HepG2 (cell line): ENCODE measurements around the gene ZNF235. TPM values are rescaled to one million over a fixed set of nuclear protein-coding genes. Genes with fewer than 3 reads are reported as not detected.
A peak's percentile ranks its signal among the peaks of the same experiment; 100 is the strongest.

Experiments used
- ATAC-seq: fragments of 200-7000 bp; cut with Tn5 transposase; 3 replicates; pipeline ENCODE4 v1.9.1; 2020; ENCODE audit warnings: mild to moderate bottlenecking, moderate library complexity
- BruUV-seq: library from RNA; stranded (reverse); fragments of 400-500 nt; replicated peaks from 2 replicates; lab custom pipeline; 2021; lab: Mats Ljungman, UMichigan
- CTCF ChIA-PET: fragments of 300-600 bp; formaldehyde crosslinking; extraction: SDS; loops from one replicate; lab custom pipeline; 2021; ENCODE audit warnings: low total read pairs, inconsistent platforms, low intra/inter-chr PET ratio; lab: Yijun Ruan, JAX
- POLR2A ChIA-PET: fragments of 350-600 bp; sonication (Branson Sonifier 250); formaldehyde crosslinking; loops from one replicate; lab custom pipeline; 2020; ENCODE audit warnings: antibody characterized with exemption, inconsistent platforms; lab: Yijun Ruan, JAX
- DNase-seq: peaks from one replicate; pipeline ENCODE4 v3.0.0-alpha.2; 2015; ENCODE audit warnings: low spot score
- FAIRE-seq: peaks from 3 replicates; lab custom pipeline; 2011; peaks lifted over from hg19 to GRCh38; lab: Jason Lieb, UNC
- H2AFZ ChIP-seq: one replicate; pipeline ENCODE4 v1.6.1; 2011; ENCODE audit warnings: low read length, inconsistent platforms
- H3K27ac ChIP-seq: fragments of 300-600 bp; 3 replicates; pipeline ENCODE4 v1.8.0; 2011; ENCODE audit warnings: mixed run types, mild to moderate bottlenecking, mixed read lengths, low read length, inconsistent platforms; ENCODE audit not compliant: insufficient read depth; ENCODE audit errors: extremely low read length
- H3K27me3 ChIP-seq, 2 experiments: fragments of 200-600 bp in 1 of 2; 2 replicates in 1 of 2; 3 replicates in 1 of 2; pipeline versions ENCODE4 v1.6.0 to v1.8.0; 2011; ENCODE audit warnings: low read length in 2 of 2, mild to moderate bottlenecking in 2 of 2, moderate library complexity in 2 of 2, inconsistent platforms in 1 of 2; ENCODE audit not compliant: insufficient read depth in 2 of 2, control insufficient read depth in 1 of 2
- H3K36me3 ChIP-seq, 2 experiments: fragments of 200-600 bp in 1 of 2; replicated peaks in 1 of 2; 2 replicates in 1 of 2; 3 replicates in 1 of 2; pipeline versions ENCODE4 v1.5.1 to v1.8.0; 2011; ENCODE audit warnings: low read length in 2 of 2, inconsistent platforms in 1 of 2; ENCODE audit not compliant: insufficient read depth in 2 of 2, control insufficient read depth in 1 of 2
- H3K4me1 ChIP-seq: 2 replicates; pipeline ENCODE4 v1.5.1; 2012; ENCODE audit warnings: low read length, inconsistent platforms; ENCODE audit not compliant: insufficient read depth
- H3K4me2 ChIP-seq: 2 replicates; pipeline ENCODE4 v1.6.0; 2011; ENCODE audit warnings: low read depth, low read length, inconsistent platforms
- H3K4me3 ChIP-seq, 3 experiments: fragments of 200-600 bp in 1 of 3; sonication (generic), shearing (Covaris generic) in 1 of 3; replicated peaks in 1 of 3; 2 replicates each; pipeline ENCODE4 v1.5.1; 2011 to 2016; ENCODE audit warnings: low read length in 3 of 3, inconsistent platforms in 2 of 3, low read depth in 2 of 3, mild to moderate bottlenecking in 2 of 3, control low read depth in 1 of 3, mixed read lengths in 1 of 3; ENCODE audit not compliant: insufficient read depth in 1 of 3
- H3K79me2 ChIP-seq: one replicate; pipeline ENCODE4 v1.6.1; 2011; ENCODE audit warnings: low read length, inconsistent platforms; ENCODE audit not compliant: insufficient read depth
- H3K9ac ChIP-seq: 2 replicates; pipeline ENCODE4 v1.6.0; 2011; ENCODE audit warnings: mild to moderate bottlenecking, low read depth, low read length, inconsistent platforms; ENCODE audit not compliant: insufficient read depth
- H3K9me3 ChIP-seq: 2 replicates; pipeline ENCODE4 v1.5.1; 2012; ENCODE audit warnings: mild to moderate bottlenecking, low read length
- H4K20me1 ChIP-seq: 2 replicates; pipeline ENCODE4 v1.6.0; 2011; ENCODE audit warnings: inconsistent platforms, mild to moderate bottlenecking, low read length, moderate library complexity; ENCODE audit not compliant: insufficient read depth
- FOSL2 ChIP-seq: sonication (generic); formaldehyde crosslinking; IDR thresholded peaks from 2 replicates; pipeline ENCODE4 v1.4.0; 2020; ENCODE audit warnings: missing genetic modification reagents
- RBM22 ChIP-seq: fragments of 200-400 bp; formaldehyde crosslinking; optimal IDR thresholded peaks from 2 replicates; pipeline ENCODE3; 2017; ENCODE audit warnings: mild to moderate bottlenecking, low read length, moderate library complexity
- WGBS: methylation state at CpG from one replicate; pipeline ENCODE4 v1.1.6; 2017; ENCODE audit warnings: low lambda C conversion rate; 5-methylcytosine and 5-hydroxymethylcytosine counted together
- in situ Hi-C: cut with HindIII; loops from 2 replicates; pipeline ENCODE4 v1.10.0; 2017; ENCODE audit warnings: low pct_unique_long_range_greater_than_20kb; ENCODE audit not compliant: extremely low pct_ligation_motif_present
- intact Hi-C: fragments of 100-400 bp; cut with micrococcal nuclease; formaldehyde crosslinking; loops from one replicate; pipeline ENCODE4 v1.10.0; 2022; ENCODE audit not compliant: unreplicated experiment
- polyA plus RNA-seq, 8 experiments: library from polyadenylated mRNA; depleted of rRNA in 3 of 8; stranded (reverse) in 7 of 8; unstranded in 1 of 8; fragments of >200 nt; fragmentation: Illumina TruSeq in 4 of 8; extraction: Trizol in 4 of 8; gene quantifications; 2 replicates each; pipeline versions ENCODE4 v1.2.1 to v1.2.3, GENCODE V29; 2011 to 2016; ENCODE audit warnings: low read depth in 4 of 8, missing spikeins in 1 of 8, mixed read lengths in 1 of 8; ENCODE audit not compliant: insufficient read depth in 1 of 8
- small RNA-seq, 3 experiments: library from RNA; depleted of rRNA; stranded (forward); fragments of <200 nt; gene quantifications; one replicate each; pipeline ENCODE3, GENCODE V24; 2012; ENCODE audit warnings: low read depth in 2 of 3, low replicate concordance in 1 of 3; ENCODE audit not compliant: insufficient read length in 3 of 3, insufficient read depth in 2 of 3
- total RNA-seq, 5 experiments: library from RNA; depleted of rRNA; stranded (reverse); fragments of >200 nt; fragmentation: Illumina TruSeq; extraction: Trizol; gene quantifications; 2 replicates each; pipeline ENCODE4 v1.2.3, GENCODE V29; 2016; ENCODE audit warnings: low read depth in 1 of 5

The ZNF235 gene
- total and polyA plus RNA-seq, 2 of the 13 experiments (the other 11 are each of a cell fraction or from before 2014, with no cell fraction given) = 4.8 to 5.5 TPM

DNA sequence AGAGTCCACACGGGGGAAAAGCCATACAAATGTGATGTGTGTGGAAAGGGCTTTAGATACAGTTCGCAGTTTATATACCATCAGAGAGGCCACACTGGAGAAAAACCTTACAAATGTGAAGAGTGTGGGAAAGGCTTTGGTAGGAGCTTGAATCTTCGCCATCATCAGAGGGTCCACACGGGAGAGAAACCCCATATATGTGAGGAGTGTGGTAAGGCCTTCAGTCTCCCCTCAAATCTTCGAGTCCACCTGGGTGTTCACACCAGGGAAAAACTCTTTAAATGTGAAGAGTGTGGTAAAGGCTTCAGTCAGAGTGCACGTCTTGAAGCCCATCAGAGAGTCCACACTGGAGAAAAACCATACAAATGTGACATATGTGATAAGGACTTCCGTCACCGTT, 68.4 kb downstream of the ZNF235 start:
- TF ChIP-seq RBM22 = peak; percentile 28
- TF ChIP-seq FOSL2 (CRISPR knock-in tag) = no peak
- no TSS peak for BruUV-seq
- intact Hi-C loops = no loop called here
- Histone ChIP-seq H3K9me3 (no peaks in the 10 kb centered on the region), H3K27ac (no peak overlapping the region), H4K20me1 (no peaks in the 10 kb centered on the region), H2AFZ (no peak overlapping the region), H3K36me3 (peaks cover 14 to 52% of the 10 kb centered on the region in 2 experiments), H3K4me2 (no peak overlapping the region), H3K4me3 (no peak overlapping the region), H3K4me1 (no peaks in the 10 kb centered on the region), H3K27me3 (no peaks in the 10 kb centered on the region; a peak in 1 of 5 replicates), H3K79me2 (no peaks in the 10 kb centered on the region), H3K9ac (no peak overlapping the region)
- in situ Hi-C loops = no loop called here
- WGBS = 97% methylated on average over 8 of the region's 8 CpGs
- POLR2A ChIA-PET = interaction anchor here (0.5 kb wide), 1 partner anchor 24 kb away, joined by 3 read pairs; no protein-coding TSS in a partner anchor
- ATAC-seq (no peak), FAIRE-seq (no peak), DNase-seq (no peak)
- CTCF ChIA-PET = no interaction called here

Small RNA genes lying within 50 kb of the gene (small RNA-seq; reads per million reads assigned to genes)
- gene NDUFA3P1 = 0 reads per million in 3 experiments

Other genes starting within 250 kb of the ZNF235 start
- gene ZNF284, start 232.9 kb downstream of the ZNF235 start, total RNA-seq (2016; rRNA removed; fragmentation: Illumina TruSeq; extraction: Trizol) = 2.3 and 3.2 TPM in 2 replicates
- 1.2 and 1.7 TPM in 2 replicates for gene ZNF284, start 232.9 kb downstream of the ZNF235 start, polyA plus RNA-seq (2011; rRNA removed)
- 14.0 and 16.1 TPM in 2 replicates for gene ZNF224, start 210.7 kb downstream of the ZNF235 start, total RNA-seq (2016; rRNA removed; fragmentation: Illumina TruSeq; extraction: Trizol)
- 13.0 TPM in 2 replicates for gene ZNF224, start 210.7 kb downstream of the ZNF235 start, polyA plus RNA-seq (2011; rRNA removed)
- gene ZNF225, start 191.6 kb downstream of the ZNF235 start, total RNA-seq (2016; rRNA removed; fragmentation: Illumina TruSeq; extraction: Trizol) = 3.3 and 4.6 TPM in 2 replicates
- gene ZNF225, start 191.6 kb downstream of the ZNF235 start, polyA plus RNA-seq (2011; rRNA removed) = 0.87 and 1.1 TPM in 2 replicates
- gene ZNF234, start 163.5 kb downstream of the ZNF235 start, total RNA-seq (2016; rRNA removed; fragmentation: Illumina TruSeq; extraction: Trizol) = 11.2 and 11.7 TPM in 2 replicates
- gene ZNF234, start 163.5 kb downstream of the ZNF235 start, polyA plus RNA-seq (2011; rRNA removed) = 3.5 and 4.2 TPM in 2 replicates
- 16.0 and 19.2 TPM in 2 replicates for gene ZNF226, start 139.9 kb downstream of the ZNF235 start, total RNA-seq (2016; rRNA removed; fragmentation: Illumina TruSeq; extraction: Trizol)
- gene ZNF226, start 139.9 kb downstream of the ZNF235 start, polyA plus RNA-seq (2011; rRNA removed) = 8.3 and 12.1 TPM in 2 replicates
- 16.8 and 23.2 TPM in 2 replicates for gene ZNF227, start 92.5 kb downstream of the ZNF235 start, total RNA-seq (2016; rRNA removed; fragmentation: Illumina TruSeq; extraction: Trizol)
- gene ZNF227, start 92.5 kb downstream of the ZNF235 start, polyA plus RNA-seq (2011; rRNA removed) = 3.1 and 4.7 TPM in 2 replicates
- 2.0 and 2.1 TPM in 2 replicates for gene ZNF233, start 45.1 kb downstream of the ZNF235 start, total RNA-seq (2016; rRNA removed; fragmentation: Illumina TruSeq; extraction: Trizol)
- 0.49 and 0.93 TPM in 2 replicates for gene ZNF233, start 45.1 kb downstream of the ZNF235 start, polyA plus RNA-seq (2011; rRNA removed)
- gene ZNF112, start 51.7 kb upstream of the ZNF235 start, total RNA-seq (2016; rRNA removed; fragmentation: Illumina TruSeq; extraction: Trizol) = 3.6 and 5.4 TPM in 2 replicates
- gene ZNF112, start 51.7 kb upstream of the ZNF235 start, polyA plus RNA-seq (2011; rRNA removed) = 1.8 and 2.1 TPM in 2 replicates
- gene ZNF285, start 96.6 kb upstream of the ZNF235 start, total RNA-seq (2016; rRNA removed; fragmentation: Illumina TruSeq; extraction: Trizol) = 1.7 and 3.2 TPM in 2 replicates
- 0.78 and 0.82 TPM in 2 replicates for gene ZNF285, start 96.6 kb upstream of the ZNF235 start, polyA plus RNA-seq (2011; rRNA removed)
- 0.11 and 0.52 TPM in 2 replicates for gene ZNF229, start 143.4 kb upstream of the ZNF235 start, total RNA-seq (2016; rRNA removed; fragmentation: Illumina TruSeq; extraction: Trizol)
- 0.01 and 0.05 TPM in 2 replicates for gene ZNF229, start 143.4 kb upstream of the ZNF235 start, polyA plus RNA-seq (2011; rRNA removed)
- gene ZNF180, start 195.5 kb upstream of the ZNF235 start, total RNA-seq (2016; rRNA removed; fragmentation: Illumina TruSeq; extraction: Trizol) = 9.3 and 13.4 TPM in 2 replicates
- gene ZNF180, start 195.5 kb upstream of the ZNF235 start, polyA plus RNA-seq (2011; rRNA removed) = 0.86 and 0.92 TPM in 2 replicates
- not detected in 2 replicates for gene CEACAM20, start 224.7 kb upstream of the ZNF235 start, total RNA-seq (2016; rRNA removed; fragmentation: Illumina TruSeq; extraction: Trizol)
- 0.04 and 0.12 TPM in 2 replicates for gene CEACAM20, start 224.7 kb upstream of the ZNF235 start, polyA plus RNA-seq (2011; rRNA removed)